Measurements from ENCODE around the gene HTRA3.

DNA sequence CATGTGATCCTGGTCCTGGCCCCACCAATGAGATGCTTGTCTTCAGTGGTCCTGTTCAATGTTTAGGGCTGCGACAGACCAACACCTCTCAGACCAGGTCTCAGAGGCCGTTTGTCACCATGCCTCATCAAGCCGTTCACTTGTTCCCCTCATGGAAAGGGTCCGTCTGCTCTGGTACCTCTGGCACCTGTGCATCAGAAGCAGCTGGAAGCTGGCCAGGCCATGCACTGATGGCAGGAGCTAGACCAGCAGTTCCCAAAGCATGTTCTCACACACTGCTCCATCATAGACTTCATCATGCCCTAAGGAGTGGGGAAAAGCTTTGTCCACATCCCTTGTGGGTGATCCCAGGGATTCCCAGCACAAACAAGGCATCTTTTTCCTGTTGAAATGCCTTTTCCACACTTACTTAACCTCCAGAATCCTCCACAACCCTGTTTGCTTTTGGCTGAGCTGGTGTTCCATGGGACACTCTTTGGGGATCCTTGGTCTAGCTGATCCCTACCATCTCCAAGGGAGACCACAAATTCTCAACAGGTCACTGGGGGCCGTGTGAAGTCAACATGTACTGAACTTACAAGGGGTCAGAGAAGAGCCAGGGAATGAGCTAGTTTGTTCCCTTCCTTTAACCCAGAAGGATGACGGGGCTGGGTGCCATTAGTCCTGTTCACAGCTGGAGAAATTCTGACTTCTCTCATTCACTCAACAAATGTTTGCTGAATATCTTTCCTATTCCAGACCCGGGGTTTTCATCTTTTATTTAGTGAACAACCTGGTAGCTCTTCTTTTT is 48.7 kb upstream of the HTRA3 start:
- no peak for TF ChIP-seq CTCF (IDR thresholded peaks at IDR 0.05; ENCODE audit: insufficient read depth, low read length, poor library complexity, severe bottlenecking)
- TF ChIP-seq EZH2phosphoT487 (conservative IDR thresholded peaks at IDR 0.05; ENCODE audit: low read length) = no peak

Measured in SU-DHL-6 (cell line).